D721Med (cell line): Measurements from ENCODE around the gene GALNS.
"Not testable (repeated sequence)": the region's sequence is repeated elsewhere in the genome, so short reads cannot be mapped to it uniquely, and the experiment has no call there.

Source experiments
- DNase-seq: peaks from one replicate; pipeline ENCODE4 v3.0.0; 2011; ENCODE audit warnings: low spot score; ENCODE audit not compliant: insufficient read length
- FAIRE-seq: peaks from 2 replicates; lab custom pipeline; 2011; peaks lifted over from hg19 to GRCh38; lab: Jason Lieb, UNC
- TF ChIP-seq, protein P1 (sequence below): IDR thresholded peaks from 2 replicates; pipeline ENCODE4 v1.5.1; 2012; ENCODE audit warnings: mild to moderate bottlenecking, control low read depth; ENCODE audit not compliant: insufficient read depth; ENCODE audit errors: missing control alignments

GALNS gene

DNA sequence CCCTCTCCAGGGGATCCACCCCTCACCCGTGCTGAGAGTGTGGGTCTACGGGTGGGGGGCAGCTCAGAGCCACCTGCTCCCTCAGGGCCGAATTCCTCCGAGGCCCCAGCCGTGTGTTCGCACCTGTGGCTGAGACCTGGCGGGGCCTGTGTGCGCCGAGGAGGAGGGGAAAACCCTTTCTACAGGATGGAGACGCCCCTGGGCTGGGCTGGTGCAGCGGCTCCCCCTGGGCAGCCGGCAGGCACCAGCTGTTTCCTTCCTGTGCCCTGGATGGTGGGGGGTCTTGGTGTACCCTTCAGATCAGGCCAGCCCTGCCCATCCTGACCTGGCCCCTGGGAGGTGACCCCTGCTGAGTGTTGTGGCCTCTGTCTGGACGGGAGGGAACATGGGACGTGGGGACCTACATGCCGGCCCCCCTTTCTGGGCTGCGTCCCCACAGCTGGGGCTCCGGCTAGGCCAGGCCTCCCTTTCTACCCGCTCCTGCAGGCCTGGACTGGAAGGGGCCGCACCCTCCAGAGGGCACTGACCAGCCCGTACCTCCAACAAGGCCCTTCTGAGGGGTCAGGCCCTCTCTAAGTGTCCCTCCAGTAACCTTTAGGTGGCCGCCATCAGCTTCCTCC is 38.0 kb upstream of the GALNS start:
- no peak for FAIRE-seq
- DNase-seq = no peak
- TF ChIP-seq, protein P1, sequence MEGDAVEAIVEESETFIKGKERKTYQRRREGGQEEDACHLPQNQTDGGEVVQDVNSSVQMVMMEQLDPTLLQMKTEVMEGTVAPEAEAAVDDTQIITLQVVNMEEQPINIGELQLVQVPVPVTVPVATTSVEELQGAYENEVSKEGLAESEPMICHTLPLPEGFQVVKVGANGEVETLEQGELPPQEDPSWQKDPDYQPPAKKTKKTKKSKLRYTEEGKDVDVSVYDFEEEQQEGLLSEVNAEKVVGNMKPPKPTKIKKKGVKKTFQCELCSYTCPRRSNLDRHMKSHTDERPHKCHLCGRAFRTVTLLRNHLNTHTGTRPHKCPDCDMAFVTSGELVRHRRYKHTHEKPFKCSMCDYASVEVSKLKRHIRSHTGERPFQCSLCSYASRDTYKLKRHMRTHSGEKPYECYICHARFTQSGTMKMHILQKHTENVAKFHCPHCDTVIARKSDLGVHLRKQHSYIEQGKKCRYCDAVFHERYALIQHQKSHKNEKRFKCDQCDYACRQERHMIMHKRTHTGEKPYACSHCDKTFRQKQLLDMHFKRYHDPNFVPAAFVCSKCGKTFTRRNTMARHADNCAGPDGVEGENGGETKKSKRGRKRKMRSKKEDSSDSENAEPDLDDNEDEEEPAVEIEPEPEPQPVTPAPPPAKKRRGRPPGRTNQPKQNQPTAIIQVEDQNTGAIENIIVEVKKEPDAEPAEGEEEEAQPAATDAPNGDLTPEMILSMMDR = no peak

DNA sequence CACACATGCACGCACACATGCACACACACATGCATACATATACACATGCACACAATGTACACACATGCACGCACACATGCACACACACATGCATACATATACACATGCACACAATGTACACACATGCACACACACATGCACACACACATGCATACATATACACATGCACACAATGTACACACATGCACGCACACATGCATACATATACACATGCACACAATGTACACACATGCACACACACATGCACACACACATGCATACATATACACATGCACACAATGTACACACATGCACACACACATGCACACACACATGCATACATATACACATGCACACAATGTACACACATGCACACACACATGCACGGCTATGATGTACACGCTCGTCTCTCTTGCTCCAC is 37.5 kb upstream of the GALNS start:
- FAIRE-seq = not testable (repeated sequence)

DNA sequence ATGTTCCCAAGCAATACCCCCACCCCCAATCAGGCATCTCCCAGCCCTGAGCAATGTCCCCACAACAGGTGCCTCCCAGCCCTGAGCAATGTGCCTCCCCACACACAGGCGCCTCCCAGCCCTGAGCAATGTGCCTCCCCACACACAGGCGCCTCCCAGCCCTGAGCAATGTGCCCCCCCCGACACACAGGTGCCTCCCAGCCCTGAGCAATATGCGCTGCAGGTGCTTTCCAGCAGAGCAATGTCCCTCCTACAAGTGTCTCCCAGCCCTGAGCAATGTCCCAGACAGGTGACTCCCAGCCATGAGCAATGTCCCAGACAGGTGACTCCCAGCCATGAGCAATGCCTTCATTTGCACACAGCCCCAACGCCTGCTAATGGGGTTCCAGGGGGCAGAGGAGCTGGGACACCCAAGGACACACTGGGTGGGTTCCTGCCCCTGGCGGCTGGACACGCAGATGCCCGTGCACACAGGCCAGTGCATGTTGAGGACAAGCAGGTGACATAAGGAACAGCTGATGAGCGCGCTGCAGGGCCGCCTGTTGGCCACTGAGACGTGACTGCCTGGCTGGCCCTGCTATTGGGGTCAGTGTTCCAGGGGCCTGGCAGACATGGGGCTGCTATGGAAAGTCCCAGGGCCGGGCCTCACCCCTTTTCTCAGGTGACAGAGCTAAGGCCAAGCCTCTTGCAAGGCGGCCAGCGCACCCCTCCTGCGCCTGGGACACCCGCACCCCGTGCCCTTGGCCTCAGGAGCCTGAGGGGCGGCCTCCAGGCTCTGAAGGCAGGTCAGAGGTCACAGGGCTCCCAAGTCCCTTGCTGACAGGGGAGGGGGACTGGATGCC is 36.6 kb upstream of the GALNS start:
- DNase-seq = no peak
- FAIRE-seq = no peak
- TF ChIP-seq, protein P1 = no peak

More for the DNA sequence above, 37.5 kb upstream of the GALNS start:
- not testable (repeated sequence) for DNase-seq

DNA sequence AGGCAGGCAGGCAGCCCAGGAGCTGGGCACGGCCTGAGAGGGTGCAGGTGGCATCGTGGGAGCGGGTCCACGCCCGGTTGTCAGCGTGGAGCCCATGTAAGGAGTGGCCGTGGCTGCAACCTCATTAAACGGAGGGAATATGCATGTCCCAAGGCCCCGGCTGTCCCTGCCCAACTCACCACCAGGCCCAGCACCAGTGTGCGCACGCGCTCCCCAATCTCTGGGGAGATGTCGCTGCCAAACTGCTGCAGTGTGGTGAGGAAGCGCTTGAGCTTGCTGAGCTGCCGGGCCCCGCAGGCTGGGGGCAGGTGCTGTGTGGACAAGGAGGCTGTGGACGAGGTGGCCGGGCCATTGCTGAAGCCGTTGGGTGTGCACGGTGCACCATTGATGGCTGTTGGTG is 35.3 kb upstream of the GALNS start:
- DNase-seq (no peak), FAIRE-seq (no peak)
- TF ChIP-seq, protein P1 = no peak

DNA sequence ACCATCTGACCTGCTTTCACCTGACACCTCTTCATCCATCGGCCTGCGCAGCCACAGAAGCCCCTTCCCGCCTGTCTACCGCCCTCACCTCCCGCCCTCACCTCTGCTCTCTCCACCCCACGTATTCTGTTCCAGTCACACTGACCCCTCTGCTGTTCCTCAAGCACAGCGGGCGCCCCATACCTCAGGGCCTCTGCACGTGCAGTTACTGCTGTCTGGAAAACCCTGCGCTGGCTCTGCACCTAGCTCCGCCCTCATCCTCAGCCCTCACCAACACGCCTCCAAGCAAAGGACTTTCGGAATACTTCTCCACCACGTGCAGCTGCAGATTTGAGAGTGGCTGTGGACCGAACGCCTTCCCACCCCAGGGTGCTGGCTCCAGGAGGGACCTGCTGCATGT is 34.3 kb upstream of the GALNS start:
- DNase-seq = no peak
- TF ChIP-seq, protein P1 = no peak
- no peak for FAIRE-seq

DNA sequence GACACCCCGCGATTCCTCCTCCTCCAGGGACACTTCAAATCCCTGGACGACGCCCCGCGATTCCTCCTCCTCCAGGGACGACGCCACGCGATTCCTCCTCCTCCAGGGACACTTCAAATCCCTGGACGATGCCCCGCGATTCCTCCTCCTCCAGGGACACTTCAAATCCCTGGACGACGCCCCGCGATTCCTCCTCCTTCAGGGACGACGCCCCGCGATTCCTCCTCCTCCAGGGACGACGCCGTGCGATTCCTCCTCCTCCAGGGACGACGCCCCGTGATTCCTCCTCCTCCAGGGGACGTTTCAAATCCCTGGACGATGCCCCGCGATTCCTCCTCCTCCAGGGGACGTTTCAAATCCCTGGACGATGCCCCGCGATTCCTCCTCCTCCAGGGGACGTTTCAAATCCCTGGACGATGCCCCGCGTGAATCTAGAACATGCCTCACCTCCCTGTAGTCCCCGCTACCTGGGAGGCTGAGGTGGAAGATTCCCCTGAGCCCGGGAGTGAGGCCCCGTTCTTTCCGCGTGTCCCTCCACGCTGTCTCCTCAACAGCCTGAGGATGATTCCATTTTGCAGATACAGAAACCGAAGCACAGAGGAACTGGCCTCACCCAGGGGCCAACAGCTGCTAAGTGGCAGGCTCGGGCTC is 33.1 kb upstream of the GALNS start:
- FAIRE-seq, DNase-seq: not testable (repeated sequence)

DNA sequence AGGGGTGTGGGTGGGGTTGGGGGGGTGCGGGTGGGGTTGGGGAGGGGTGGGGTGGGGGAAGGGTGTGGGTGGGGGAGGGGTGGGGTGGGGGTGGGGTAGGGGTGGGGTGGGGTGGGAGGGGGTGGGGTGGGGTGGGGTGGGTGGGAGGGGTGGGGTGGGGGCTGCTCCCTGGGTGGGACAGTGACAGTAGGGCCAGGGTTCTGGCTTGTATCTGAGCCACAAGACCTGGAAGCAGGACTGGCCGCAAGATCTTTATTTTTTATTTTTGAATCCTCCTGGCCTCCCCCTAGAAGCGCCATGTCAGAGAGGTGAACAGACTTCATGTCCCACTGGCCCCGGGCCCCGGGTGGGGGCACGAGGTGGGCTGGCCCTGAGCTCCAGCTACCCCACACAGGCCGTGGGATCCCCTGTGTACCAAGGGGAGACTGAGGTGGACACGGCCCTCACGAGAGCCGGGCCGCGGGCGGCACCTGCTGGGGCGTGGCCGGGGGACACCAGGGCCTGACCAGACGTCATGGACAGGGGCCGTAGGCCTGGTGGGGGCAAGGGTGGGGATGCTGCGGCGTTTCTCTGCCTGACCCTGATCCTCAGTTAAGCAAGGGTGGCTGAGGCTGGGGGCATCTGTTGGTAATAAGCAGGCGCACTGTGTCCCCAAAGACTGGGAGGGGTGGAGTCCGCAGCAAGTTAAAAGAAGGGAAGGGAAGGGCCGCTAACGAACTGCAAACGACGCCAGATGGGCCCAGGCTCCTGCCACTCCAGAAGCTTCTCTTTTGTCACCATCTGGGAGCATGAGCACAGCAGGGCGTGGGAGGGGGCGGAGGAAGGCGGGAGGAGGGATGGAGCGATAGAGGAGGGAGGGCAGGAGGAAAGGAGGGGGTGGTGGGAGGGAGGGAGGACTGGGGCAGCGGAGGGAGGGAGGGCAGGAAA is 32.0 kb upstream of the GALNS start:
- TF ChIP-seq, protein P1 = no peak
- DNase-seq (no peak), FAIRE-seq (no peak)
